ENCODE measurements around the gene NUDT14. TPM values are rescaled to one million over a fixed set of nuclear protein-coding genes. Genes with fewer than 3 reads are reported as not detected.

Gene NUDT14
- total RNA-seq, 1 donor from 2014 or later = 37.4 TPM

- H3K27me3 Mint-ChIP-seq (ENCODE audit: low read depth) = no peaks in the 10 kb centered on the region
- no peaks in the 10 kb centered on the region for H3K9me3 Mint-ChIP-seq (ENCODE audit: low read depth)
- H3K36me3 Mint-ChIP-seq (ENCODE audit: low read depth) = peaks cover 11% of the 10 kb centered on the region
- no peak for TF ChIP-seq CTCF (IDR thresholded peaks at IDR 0.05)
- no peaks in the 10 kb centered on the region for H3K4me1 Mint-ChIP-seq (ENCODE audit: low read depth)
- DNase-seq (ENCODE audit: low spot score) = no peak
- H3K4me3 Mint-ChIP-seq (ENCODE audit: unreplicated experiment) = no peak overlapping the region
- no peak overlapping the region for H3K27ac Mint-ChIP-seq (ENCODE audit: unreplicated experiment)
Measured at GRCh38 chr14:105224845-105225570, 43.9 kb upstream of the NUDT14 start.

- DNase-seq (ENCODE audit: low spot score) = no peak
- Mint-ChIP-seq H3K27ac (ENCODE audit: unreplicated experiment) (no peak overlapping the region), H3K4me1 (ENCODE audit: low read depth) (no peaks in the 10 kb centered on the region), H3K4me3 (ENCODE audit: unreplicated experiment) (no peak overlapping the region), H3K27me3 (ENCODE audit: low read depth) (no peaks in the 10 kb centered on the region), H3K36me3 (ENCODE audit: low read depth) (peaks cover 11% of the 10 kb centered on the region), H3K9me3 (ENCODE audit: low read depth) (no peaks in the 10 kb centered on the region)
- no peak for TF ChIP-seq CTCF (IDR thresholded peaks at IDR 0.05)
Measured at GRCh38 chr14:105223770-105224544, 42.8 kb upstream of the NUDT14 start.

- H3K4me3 Mint-ChIP-seq (ENCODE audit: unreplicated experiment) = no peak overlapping the region
- no peak overlapping the region for H3K27ac Mint-ChIP-seq (ENCODE audit: unreplicated experiment)
- no peak for DNase-seq (ENCODE audit: low spot score)
- no peak for TF ChIP-seq CTCF (IDR thresholded peaks at IDR 0.05)
- peaks cover 14% of the 10 kb centered on the region for H3K36me3 Mint-ChIP-seq (ENCODE audit: low read depth)
- H3K4me1 Mint-ChIP-seq (ENCODE audit: low read depth) = no peaks in the 10 kb centered on the region
- no peaks in the 10 kb centered on the region for H3K27me3 Mint-ChIP-seq (ENCODE audit: low read depth)
- H3K9me3 Mint-ChIP-seq (ENCODE audit: low read depth) = no peaks in the 10 kb centered on the region
Measured at GRCh38 chr14:105223260-105223659, 42.1 kb upstream of the NUDT14 start.

GRCh38 chr14:105221598-105222178 is 40.6 kb upstream of the NUDT14 start:
- Mint-ChIP-seq H3K4me3 (ENCODE audit: unreplicated experiment) (no peak overlapping the region), H3K27me3 (ENCODE audit: low read depth) (no peaks in the 10 kb centered on the region), H3K36me3 (ENCODE audit: low read depth) (peaks cover 16% of the 10 kb centered on the region), H3K27ac (ENCODE audit: unreplicated experiment) (no peak overlapping the region), H3K9me3 (ENCODE audit: low read depth) (no peaks in the 10 kb centered on the region), H3K4me1 (ENCODE audit: low read depth) (no peaks in the 10 kb centered on the region)
- no peak for DNase-seq (ENCODE audit: low spot score)
- TF ChIP-seq CTCF (IDR thresholded peaks at IDR 0.05) = no peak

Data from chondrocyte (in vitro differentiated cells).